GM12878 (cell line): ENCODE measurements around the gene SMIM43. TPM values are rescaled to one million over a fixed set of nuclear protein-coding genes. Genes with fewer than 3 reads are reported as not detected.

Experiments
- BRCA1 ChIP-seq: IDR thresholded peaks from 2 replicates; pipeline ENCODE4 v1.6.1; 2011; ENCODE audit warnings: low read depth, low read length, improper control_type of control experiment
- CHD2 ChIP-seq: IDR thresholded peaks from 2 replicates; pipeline ENCODE4 v1.6.1; 2011; ENCODE audit warnings: low read depth, low read length, improper control_type of control experiment, borderline replicate concordance
- NBN ChIP-seq: fragments of 450-650 bp; IDR thresholded peaks from 2 replicates; pipeline ENCODE4 v1.6.1; 2016
- SIX5 ChIP-seq: IDR thresholded peaks from 2 replicates; pipeline ENCODE4 v1.6.1; 2011; ENCODE audit warnings: mild to moderate bottlenecking, low read depth, low read length, moderate library complexity; ENCODE audit not compliant: severe bottlenecking
- polyA plus RNA-seq, 11 experiments: library from polyadenylated mRNA; depleted of rRNA in 4 of 11; unstranded in 6 of 11; stranded (reverse) in 5 of 11; fragments of >200 nt; fragmentation: Nextera tagmentation in 4 of 11; fragmentation: Illumina TruSeq in 1 of 11; extraction: Ambion mirVana in 4 of 11; extraction: Trizol in 1 of 11; gene quantifications; 1 replicate in 1 of 11; 2 replicates in 10 of 11; pipeline versions ENCODE4 v1.2.1 to v1.2.3, GENCODE V29; 2011 to 2016; ENCODE audit warnings: inconsistent platforms in 2 of 11, missing spikeins in 2 of 11, low read depth in 1 of 11
- total RNA-seq, 4 experiments: library from RNA; depleted of rRNA in 3 of 4; stranded (reverse); fragments of >200 nt in 3 of 4; fragmentation: Illumina TruSeq in 1 of 4; extraction: Trizol in 1 of 4; gene quantifications; 2 replicates each; pipeline versions ENCODE4 v1.2.1 to v1.2.3, GENCODE V29; 2013 to 2021
- TF ChIP-seq, protein P1 (sequence below): fragments of 150-350 bp; IDR thresholded peaks from 2 replicates; pipeline ENCODE4 v1.6.1; 2016; ENCODE audit warnings: low read depth, low read length
- TF ChIP-seq, protein P2 (sequence below): fragments of 150-350 bp; IDR thresholded peaks from 2 replicates; pipeline ENCODE4 v1.6.1; 2014; ENCODE audit warnings: mild to moderate bottlenecking, low read depth, low read length
- TF ChIP-seq, protein P3 (sequence below): fragments of 450-650 bp; IDR thresholded peaks from 2 replicates; pipeline ENCODE4 v1.6.1; 2017; ENCODE audit warnings: antibody characterized with exemption, mild to moderate bottlenecking, moderate library complexity
- TF ChIP-seq, protein P4 (sequence below), 3 experiments: IDR thresholded peaks in 2 of 3; conservative IDR thresholded peaks in 1 of 3; 2 replicates each; pipeline ENCODE4 v1.5.1; 2011; ENCODE audit warnings: low read depth in 3 of 3, low read length in 3 of 3, mild to moderate bottlenecking in 3 of 3, control low read depth in 2 of 3, moderate library complexity in 2 of 3, inconsistent platforms in 1 of 3, mixed read lengths in 1 of 3; ENCODE audit not compliant: control insufficient read depth in 2 of 3, insufficient read depth in 1 of 3; ENCODE audit errors: extremely low read depth in 1 of 3

Gene SMIM43
- total and polyA plus RNA-seq, 10 of the 15 experiments (the other 5 are each of a cell fraction or from before 2014, with no cell fraction given), result 0.12 TPM; not detected in 9

DNA sequence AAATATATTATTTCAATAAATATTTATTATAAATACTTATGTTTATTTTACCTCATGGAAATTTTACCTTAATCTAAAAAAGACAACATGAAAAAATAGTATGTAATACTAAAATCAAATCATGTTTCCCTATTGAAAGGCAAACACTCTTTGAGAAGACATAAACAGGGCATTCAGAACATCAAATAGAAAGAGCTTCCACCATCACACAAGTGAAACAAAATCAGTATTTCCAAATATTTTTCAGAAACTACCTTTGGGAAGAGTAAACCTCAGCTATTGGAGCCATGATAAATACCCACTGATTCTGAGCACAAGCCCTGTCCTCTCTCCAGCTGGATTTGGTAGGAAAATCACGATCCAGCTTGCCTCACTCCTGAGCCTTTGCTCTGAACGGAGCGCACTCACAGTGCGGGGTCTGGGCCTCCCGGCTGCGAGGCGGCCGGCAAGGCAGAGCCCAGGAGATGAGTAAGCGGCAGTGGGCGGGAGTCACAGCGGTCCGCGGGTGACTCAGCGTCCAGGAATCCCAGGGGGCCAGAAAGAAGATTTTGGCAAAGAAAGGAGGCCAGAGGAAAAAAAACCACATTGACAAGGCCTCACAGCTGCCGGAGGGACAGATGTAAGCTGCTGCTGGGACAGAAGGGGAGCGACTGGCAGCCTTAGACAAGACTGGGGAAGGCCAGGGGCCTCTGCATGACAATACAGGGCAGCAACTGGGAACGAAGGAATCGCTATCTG lies 53.5 kb downstream of the SMIM43 start (continued):
- TF ChIP-seq, protein P1, sequence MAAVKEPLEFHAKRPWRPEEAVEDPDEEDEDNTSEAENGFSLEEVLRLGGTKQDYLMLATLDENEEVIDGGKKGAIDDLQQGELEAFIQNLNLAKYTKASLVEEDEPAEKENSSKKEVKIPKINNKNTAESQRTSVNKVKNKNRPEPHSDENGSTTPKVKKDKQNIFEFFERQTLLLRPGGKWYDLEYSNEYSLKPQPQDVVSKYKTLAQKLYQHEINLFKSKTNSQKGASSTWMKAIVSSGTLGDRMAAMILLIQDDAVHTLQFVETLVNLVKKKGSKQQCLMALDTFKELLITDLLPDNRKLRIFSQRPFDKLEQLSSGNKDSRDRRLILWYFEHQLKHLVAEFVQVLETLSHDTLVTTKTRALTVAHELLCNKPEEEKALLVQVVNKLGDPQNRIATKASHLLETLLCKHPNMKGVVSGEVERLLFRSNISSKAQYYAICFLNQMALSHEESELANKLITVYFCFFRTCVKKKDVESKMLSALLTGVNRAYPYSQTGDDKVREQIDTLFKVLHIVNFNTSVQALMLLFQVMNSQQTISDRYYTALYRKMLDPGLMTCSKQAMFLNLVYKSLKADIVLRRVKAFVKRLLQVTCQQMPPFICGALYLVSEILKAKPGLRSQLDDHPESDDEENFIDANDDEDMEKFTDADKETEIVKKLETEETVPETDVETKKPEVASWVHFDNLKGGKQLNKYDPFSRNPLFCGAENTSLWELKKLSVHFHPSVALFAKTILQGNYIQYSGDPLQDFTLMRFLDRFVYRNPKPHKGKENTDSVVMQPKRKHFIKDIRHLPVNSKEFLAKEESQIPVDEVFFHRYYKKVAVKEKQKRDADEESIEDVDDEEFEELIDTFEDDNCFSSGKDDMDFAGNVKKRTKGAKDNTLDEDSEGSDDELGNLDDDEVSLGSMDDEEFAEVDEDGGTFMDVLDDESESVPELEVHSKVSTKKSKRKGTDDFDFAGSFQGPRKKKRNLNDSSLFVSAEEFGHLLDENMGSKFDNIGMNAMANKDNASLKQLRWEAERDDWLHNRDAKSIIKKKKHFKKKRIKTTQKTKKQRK, result no peak
- TF ChIP-seq NBN (no peak), CHD2 (no peak), SIX5 (no peak), BRCA1 (no peak)
- TF ChIP-seq, protein P2, sequence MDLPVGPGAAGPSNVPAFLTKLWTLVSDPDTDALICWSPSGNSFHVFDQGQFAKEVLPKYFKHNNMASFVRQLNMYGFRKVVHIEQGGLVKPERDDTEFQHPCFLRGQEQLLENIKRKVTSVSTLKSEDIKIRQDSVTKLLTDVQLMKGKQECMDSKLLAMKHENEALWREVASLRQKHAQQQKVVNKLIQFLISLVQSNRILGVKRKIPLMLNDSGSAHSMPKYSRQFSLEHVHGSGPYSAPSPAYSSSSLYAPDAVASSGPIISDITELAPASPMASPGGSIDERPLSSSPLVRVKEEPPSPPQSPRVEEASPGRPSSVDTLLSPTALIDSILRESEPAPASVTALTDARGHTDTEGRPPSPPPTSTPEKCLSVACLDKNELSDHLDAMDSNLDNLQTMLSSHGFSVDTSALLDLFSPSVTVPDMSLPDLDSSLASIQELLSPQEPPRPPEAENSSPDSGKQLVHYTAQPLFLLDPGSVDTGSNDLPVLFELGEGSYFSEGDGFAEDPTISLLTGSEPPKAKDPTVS, result no peak
- TF ChIP-seq, protein P3, sequence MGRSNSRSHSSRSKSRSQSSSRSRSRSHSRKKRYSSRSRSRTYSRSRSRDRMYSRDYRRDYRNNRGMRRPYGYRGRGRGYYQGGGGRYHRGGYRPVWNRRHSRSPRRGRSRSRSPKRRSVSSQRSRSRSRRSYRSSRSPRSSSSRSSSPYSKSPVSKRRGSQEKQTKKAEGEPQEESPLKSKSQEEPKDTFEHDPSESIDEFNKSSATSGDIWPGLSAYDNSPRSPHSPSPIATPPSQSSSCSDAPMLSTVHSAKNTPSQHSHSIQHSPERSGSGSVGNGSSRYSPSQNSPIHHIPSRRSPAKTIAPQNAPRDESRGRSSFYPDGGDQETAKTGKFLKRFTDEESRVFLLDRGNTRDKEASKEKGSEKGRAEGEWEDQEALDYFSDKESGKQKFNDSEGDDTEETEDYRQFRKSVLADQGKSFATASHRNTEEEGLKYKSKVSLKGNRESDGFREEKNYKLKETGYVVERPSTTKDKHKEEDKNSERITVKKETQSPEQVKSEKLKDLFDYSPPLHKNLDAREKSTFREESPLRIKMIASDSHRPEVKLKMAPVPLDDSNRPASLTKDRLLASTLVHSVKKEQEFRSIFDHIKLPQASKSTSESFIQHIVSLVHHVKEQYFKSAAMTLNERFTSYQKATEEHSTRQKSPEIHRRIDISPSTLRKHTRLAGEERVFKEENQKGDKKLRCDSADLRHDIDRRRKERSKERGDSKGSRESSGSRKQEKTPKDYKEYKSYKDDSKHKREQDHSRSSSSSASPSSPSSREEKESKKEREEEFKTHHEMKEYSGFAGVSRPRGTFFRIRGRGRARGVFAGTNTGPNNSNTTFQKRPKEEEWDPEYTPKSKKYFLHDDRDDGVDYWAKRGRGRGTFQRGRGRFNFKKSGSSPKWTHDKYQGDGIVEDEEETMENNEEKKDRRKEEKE, result no peak
- TF ChIP-seq, protein P4, sequence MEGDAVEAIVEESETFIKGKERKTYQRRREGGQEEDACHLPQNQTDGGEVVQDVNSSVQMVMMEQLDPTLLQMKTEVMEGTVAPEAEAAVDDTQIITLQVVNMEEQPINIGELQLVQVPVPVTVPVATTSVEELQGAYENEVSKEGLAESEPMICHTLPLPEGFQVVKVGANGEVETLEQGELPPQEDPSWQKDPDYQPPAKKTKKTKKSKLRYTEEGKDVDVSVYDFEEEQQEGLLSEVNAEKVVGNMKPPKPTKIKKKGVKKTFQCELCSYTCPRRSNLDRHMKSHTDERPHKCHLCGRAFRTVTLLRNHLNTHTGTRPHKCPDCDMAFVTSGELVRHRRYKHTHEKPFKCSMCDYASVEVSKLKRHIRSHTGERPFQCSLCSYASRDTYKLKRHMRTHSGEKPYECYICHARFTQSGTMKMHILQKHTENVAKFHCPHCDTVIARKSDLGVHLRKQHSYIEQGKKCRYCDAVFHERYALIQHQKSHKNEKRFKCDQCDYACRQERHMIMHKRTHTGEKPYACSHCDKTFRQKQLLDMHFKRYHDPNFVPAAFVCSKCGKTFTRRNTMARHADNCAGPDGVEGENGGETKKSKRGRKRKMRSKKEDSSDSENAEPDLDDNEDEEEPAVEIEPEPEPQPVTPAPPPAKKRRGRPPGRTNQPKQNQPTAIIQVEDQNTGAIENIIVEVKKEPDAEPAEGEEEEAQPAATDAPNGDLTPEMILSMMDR (IDR thresholded peaks at IDR 0.05 in 2 of 3, conservative IDR thresholded peaks at IDR 0.05 in 1 of 3; ENCODE audit: control insufficient read depth in 2 of 3, extremely low read depth in 1 of 3, insufficient read depth in 1 of 3, low read depth in 3 of 3, low read length in 3 of 3), result no peak
